ENCODE results near the gene HDAC9.

The HDAC9 gene

DNA sequence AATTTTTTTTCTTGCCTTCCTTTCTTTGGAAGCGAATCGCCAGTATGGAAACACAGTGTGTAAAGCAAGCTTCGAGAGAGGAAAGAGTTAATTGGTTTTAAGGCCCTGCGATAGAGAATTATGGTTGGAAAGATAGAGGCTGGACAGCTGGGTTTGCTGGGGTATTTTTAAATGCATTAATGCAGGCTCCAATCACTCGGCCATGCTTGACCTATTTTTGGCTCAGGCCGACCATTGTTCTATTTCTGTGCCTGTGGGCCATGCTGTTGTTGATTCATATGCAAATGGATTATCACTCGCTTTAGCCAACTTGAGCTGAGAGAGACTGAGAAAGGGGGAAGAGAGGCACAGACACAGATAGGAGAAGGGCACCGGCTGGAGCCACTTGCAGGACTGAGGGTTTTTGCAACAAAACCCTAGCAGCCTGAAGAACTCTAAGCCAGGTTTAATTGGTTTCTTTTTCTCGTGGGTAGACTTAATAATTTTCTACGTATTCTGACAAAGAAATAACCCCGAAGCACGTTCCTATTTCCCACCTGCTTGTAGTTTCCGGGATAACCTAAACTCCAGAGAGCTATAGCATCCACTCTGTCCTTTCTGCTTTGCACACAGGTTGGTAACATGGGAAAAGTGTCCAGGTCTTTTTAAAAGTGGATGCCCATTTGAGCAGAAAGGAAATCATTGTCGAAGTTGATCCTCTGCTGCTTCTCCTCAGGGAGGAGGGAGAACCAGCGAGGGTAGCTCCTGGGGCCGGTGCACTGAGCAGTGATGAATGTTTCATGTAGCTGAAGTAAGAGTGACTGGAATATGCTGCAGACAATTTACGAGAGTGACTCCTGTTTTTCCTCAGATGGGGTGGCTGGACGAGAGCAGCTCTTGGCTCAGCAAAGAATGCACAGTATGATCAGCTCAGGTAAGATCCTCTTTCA lies at the start of gene HDAC9:
Gene HDAC9 (plus strand): TSS at position 338 of the 929 bp plus-strand sequence. CDS start 554 bp downstream, at position 892.
- no peak for DNase-seq

DNA sequence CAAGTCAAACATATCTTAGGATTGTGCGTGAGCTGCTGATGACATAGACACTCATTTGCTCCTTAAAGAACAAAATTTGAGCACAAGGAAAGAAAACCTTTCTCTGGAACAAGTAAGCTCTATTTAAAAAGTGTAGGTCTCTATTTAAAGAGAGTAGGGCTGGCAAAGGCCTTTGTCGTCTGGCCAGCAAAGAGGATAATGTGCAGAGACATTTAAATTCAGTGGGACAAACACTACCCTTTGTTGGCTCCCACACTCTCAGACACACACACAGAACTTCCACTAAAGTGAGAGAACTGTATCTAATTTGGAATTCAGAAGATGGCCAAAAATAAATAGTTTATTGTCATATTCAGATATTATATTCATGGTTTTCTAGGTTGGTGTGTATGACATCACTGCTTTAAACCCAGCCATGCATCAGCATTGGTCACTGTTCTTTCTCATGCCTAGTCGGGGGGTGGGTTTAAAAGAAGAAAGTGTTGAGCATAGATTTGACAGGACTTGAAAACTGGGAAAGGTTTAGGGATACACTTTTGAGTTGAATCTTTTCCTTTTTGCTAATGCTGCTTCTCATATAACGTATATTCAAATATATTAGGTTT lies 49.5 kb upstream of the HDAC9 start:
- DNase-seq = no peak

DNA sequence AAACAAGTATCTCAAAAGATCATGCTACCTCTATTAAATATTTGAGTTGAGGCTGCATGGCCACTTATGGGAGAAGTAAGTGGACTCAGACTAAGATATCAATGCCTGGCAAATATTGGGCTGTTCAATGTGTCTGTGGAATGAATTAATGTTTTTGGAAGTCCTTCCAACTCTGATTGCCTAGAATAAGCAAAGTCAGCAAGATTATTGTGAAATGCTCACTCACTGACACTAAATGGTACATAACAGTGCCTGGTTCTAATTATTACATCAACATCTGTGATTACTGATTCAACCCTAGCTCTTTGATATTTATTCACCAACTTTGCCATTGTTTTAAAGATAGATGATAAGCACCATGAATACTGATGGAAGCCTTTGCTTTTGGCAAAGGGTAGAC lies 45.5 kb upstream of the HDAC9 start:
- DNase-seq = no peak

GRCh38 chr7:18455606-18456005 lies 39.9 kb upstream of the HDAC9 start:
- no peak for DNase-seq

GRCh38 chr7:18457832-18458231 lies 37.7 kb upstream of the HDAC9 start:
- no peak for DNase-seq

DNA sequence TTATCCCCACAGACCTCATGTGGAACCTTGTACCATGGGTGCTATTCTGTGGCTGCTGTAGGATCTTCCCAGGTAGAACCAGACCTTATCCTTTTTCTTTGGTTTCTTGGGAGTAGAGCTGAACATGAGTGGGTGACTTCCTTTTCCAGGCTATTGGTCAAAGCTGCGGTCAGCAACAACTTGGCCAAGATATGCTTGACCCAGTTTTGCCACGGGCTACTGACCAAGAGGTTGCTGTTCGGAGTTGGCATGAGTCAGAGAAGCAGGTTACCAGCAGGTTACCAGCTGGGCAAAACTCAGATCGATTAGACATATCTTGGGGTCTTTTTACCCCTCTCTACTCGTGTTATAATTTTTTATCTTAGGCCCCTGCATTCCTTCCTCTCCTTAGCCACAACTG lies 36.7 kb upstream of the HDAC9 start:
- no peak for DNase-seq

DNA sequence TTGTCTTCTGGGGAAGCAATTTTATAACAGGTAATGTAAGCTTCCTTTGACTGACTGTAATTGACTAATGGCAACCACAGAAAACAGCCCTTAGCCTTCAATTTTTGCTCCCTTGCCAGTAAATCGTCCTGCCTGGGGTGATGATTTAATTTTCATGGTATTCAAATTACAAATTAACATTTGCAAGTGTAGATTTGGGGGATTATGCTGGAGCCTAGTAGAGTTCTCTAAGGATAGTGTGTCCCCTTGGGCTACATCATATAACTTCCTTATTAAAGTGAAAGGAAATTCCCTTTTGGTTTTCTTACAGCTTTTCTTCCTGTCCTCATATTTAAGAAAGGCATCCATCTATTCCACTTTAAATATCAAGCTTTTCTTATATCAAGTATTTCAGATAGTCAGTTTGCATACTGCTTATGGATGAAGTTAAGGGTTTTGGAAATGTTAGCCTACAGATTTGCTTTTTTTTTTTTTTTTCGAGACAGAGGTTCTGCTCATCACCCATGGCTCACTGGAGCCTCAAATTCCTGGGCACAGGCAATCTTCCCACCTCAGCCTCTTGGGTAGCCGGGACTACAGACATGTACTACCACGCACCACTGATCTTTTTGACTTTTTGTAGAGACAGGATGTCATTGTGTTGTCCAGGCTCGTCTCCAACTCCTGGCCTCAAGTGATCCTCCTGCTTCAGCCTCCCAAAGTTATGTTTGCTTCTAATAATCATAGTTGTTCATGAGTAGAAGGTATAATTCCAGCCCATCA lies 35.9 kb upstream of the HDAC9 start:
- no peak for DNase-seq

DNA sequence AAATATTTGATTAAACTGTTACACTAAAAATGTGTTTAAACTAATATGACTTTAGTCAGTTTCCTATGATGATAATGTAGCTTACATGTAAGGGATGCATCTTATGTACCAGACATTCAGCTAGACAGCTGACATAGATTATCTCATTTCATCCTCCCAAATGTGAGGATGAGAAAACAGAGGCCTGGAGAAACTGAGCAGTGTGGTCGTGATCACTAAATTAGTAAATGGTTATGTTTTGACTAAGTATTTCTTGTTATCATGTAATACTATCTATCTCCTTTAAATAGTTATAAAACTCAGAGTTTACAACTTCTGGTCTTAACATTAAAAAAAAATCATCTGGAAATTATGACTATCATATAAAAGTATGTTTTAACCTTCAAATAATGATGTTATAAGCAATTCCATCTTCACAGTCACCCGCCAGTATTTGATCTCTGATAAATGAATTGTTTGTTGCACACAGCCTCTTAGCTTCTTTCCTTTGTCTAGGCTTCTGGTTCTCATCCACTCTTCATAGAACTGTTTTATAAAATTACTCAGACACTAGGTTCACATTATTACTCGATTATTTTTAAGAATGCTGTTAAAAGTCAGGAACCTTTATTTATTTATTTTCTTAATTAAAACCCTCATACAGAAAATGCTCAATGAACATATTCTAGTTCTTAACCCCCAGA lies 33.6 kb upstream of the HDAC9 start:
- DNase-seq = no peak

- no peak for DNase-seq
Measured at GRCh38 chr7:18464830-18465229, 30.7 kb upstream of the HDAC9 start.

- no peak for DNase-seq
Measured at GRCh38 chr7:18467011-18467410, 28.5 kb upstream of the HDAC9 start.

DNA sequence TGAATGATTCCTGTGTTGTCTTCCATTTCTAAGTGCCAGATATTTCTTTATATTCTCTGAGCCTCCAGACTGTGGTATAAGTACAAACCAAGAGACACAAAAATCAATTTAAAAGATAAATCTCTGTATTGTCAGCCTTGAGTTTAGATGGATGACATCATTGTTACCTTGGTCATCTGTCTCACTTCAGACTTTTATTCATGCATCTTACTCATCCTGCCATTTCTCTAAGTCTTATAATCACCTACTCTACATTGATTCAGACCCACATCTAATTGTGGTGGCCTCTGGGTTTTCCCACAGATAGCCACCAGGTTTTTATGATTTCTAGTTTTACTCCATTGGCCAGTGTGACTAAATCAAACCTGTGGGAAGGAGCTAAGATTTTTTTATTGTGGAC lies 26.8 kb upstream of the HDAC9 start:
- no peak for DNase-seq

DNA sequence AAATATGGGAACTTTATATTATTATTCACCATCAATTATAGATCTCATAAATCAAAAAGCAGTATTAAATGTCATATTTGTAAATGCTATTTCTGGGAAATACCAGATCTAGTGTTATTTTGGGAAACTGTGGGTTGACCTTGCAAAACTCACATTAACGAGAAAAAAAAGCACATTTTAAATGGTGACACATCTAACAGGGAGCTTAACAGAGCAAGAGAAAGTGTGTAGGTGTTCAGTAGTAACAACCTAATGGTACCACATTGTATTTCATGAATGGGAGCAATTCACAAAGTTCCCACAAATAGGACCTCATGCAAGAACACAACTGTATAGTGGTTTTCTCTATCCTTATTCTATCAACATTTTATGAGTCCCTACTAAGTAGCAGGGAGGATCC lies 26.2 kb upstream of the HDAC9 start:
- DNase-seq = no peak

DNA sequence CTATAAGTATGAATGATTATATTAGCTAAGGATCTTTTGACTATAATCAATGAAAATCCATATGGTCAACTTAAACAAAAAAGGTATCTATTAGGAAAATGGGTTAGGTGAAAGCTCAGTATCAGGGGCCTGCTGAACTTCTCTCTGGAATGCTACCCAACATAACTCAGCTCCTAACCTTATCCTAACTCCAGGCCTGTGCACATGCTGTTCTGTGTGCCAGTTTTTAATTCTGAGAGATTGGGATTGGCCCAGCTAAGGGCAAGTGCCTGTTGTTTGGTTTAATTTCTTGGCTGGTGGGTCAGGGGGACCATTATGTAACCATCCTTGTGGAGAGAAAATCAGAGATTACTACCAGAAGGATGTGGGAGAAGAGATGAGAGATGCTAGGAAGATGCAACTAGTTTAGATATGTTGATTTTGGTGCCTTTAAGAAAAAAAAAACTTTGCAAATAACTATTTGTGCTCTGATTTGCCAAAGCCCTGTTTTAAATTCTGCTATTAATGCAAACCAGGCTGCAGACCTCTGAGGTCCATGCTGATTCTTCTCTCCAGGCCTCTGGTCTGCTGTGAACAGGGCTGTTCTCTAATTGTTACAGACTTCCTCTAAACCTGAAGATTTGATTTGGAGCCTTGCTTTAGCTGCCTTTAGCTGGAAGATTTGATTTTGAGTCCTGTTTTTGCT lies 23.9 kb upstream of the HDAC9 start:
- no peak for DNase-seq

DNA sequence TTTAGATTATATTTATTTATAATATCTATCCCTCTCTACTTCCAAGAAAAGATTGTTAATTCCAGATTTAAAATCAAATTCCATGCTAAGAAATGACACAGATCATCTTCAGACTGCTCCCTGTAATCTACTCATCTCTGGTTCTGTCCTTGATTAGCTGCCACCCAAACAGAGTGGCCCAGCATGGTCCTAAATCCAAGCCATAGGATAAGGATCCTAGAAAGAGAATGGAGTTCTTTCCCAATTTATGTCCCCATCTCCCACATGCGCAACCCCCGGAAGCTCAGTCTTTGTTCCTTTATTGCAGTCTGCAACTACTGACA lies 23.4 kb upstream of the HDAC9 start:
- DNase-seq = no peak

DNA sequence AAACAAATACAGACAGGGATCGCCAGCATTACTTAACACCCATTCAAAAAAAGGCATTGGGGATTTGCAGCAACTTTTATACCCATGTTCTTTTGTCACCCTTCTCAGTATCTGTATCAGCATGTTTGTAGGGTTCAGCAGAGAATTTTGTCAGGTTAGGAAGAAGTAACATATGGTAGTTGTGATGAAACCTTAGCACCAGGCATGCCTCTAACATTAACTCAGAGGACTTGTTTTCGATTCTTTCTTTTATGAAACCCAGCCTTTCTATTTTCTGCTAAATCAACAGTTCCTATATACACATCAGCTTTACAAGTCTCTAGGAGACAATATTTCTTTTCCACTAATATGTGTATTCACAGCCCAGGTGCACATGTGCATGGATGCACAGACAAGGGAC lies 22.4 kb upstream of the HDAC9 start:
- DNase-seq = no peak

DNA sequence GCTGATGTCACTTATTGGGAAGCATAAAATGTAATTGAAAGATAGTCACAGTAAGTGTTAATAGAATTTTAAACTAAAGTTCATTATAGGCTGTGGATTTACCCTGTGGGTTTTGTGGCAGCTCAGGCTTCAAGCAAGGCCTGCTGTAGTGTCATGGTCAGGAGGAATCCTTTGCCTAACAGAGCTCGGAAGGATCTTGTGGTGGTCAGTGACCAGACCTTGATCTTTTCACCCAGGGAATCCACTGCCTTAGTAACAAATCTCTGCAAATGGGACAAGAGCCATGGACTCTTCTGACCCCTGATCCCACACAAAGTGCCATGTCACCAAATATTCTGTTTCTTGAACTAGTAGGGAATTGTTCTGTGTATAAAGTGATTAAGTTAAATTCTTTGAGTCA lies 20.6 kb upstream of the HDAC9 start:
- DNase-seq = no peak

DNA sequence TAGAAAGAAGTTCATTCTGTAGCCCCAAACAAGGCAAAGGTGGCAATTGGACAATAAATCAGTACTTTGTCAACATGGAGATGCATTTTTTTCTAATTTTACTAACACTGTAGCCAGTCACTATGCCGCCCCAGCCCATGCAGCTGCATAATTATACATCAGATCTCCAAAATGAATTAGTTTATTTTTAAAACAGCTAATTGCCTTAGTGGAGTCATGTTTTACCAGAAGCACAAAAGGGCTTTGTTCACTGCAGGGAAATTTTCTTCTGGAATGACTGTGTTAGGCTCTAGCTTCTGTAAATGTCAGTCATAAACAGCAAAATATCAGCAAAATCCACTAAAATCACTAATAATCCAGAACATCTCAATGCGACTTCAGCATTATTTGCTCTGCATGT lies 20.1 kb upstream of the HDAC9 start:
- DNase-seq = no peak

DNA sequence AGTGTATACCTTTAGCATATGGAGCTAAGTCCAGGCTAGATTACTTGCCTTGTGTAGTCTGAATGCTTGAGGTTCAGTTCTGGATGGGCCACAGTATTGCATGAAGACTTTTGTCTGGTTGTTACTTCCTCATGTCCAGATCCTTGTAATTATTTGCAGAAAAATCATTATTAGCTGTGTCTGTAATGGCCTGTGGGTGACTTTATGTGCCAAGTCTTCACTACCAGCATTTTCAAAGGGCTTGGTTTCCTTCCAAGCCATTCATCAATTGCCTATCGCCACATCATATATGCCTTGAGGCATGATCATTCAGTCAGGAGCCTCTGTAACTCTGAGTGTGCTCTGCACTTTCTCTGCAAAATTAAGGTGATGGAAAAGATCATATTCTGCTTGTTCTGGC lies 13.8 kb upstream of the HDAC9 start:
- DNase-seq = no peak

GRCh38 chr7:18488049-18488448 lies 7.5 kb upstream of the HDAC9 start:
- no peak for DNase-seq

GRCh38 chr7:18489624-18490023 lies 5.9 kb upstream of the HDAC9 start:
- no peak for DNase-seq

GRCh38 chr7:18491871-18492270 lies 3.7 kb upstream of the HDAC9 start:
- DNase-seq = no peak

DNA sequence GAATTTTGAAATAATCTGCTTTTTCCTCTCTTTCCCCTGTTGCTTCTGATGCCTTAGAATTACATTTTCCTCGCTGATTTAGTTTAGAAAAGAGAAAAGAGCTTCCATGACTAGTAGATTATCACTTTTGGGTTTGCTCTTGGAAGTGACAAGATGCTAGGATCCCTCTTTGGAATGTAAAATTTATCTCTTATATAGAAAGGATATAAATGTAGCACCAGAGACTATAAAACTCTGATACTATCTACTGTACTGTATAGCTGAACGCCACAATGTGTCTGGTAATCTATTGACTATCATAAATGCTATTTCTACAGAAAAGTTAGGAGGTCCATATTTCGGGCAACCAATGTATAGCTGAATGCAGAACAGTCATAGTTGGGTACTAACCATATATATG lies 1.1 kb upstream of the HDAC9 start:
- no peak for DNase-seq
